ENCODE results near the gene BMPR1B. TPM values are rescaled to one million over a fixed set of nuclear protein-coding genes. Genes with fewer than 3 reads are reported as not detected.

BMPR1B gene
- total and polyA plus RNA-seq, 2 of the 8 experiments (the other 6 are each of a cell fraction or from before 2014, with no cell fraction given) = 0.14 to 1.1 TPM

GRCh38 chr4:94831607-94832006 lies 73.9 kb downstream of the BMPR1B start:
- H3K4ac ChIP-seq (replicated peaks; ENCODE audit: insufficient read length, low read depth, low read length) = no peak overlapping the region
- H4K8ac ChIP-seq (ENCODE audit: extremely low read depth, insufficient read depth, low read length) = no peak overlapping the region
- H3K4me2 ChIP-seq (ENCODE audit: insufficient read depth in 1 of 2, low read depth in 2 of 2, low read length in 2 of 2) = no peak overlapping the region
- no peak overlapping the region for H2BK15ac ChIP-seq (ENCODE audit: low read length)
- H3K27ac ChIP-seq (ENCODE audit: low read depth, low read length) = no peak overlapping the region
- H2AK5ac ChIP-seq (ENCODE audit: low read depth, low read length) = no peak overlapping the region
- H4K20me1 ChIP-seq (replicated peaks in 1 of 2; ENCODE audit: control insufficient read depth in 1 of 2, insufficient read depth in 2 of 2, low read length in 2 of 2) = no peaks in the 10 kb centered on the region
- no peaks in the 10 kb centered on the region for H3K4me1 ChIP-seq (replicated peaks in 1 of 4; ENCODE audit: control insufficient read depth in 3 of 4, insufficient read depth in 4 of 4, low read length in 3 of 4)
- H3K18ac ChIP-seq (ENCODE audit: extremely low read depth, low read length) = no peak overlapping the region
- H3K79me1 ChIP-seq (ENCODE audit: low read depth, low read length) = no peaks in the 10 kb centered on the region
- ChIA-PET CTCF (ENCODE audit: partially characterized antibody) (interaction anchor here (0.6 to 1.4 kb wide), 4 partner anchors 10 to 383 kb away, joined by 3 to 4 read pairs (median 3); no protein-coding TSS in a partner anchor), POLR2A (ENCODE audit: partially characterized antibody) (no interaction called here)
- H3K79me2 ChIP-seq (ENCODE audit: control insufficient read depth in 1 of 2, insufficient read depth in 2 of 2, low read length in 2 of 2) = no peaks in the 10 kb centered on the region
- no peak overlapping the region for H2BK12ac ChIP-seq (ENCODE audit: low read depth, low read length)
- FAIRE-seq = no peak
- no peak for DNase-seq (ENCODE audit: low read depth in 1 of 2, low spot score in 2 of 2)
- no peaks in the 10 kb centered on the region; a peak in 1 of 8 replicates for H3K36me3 ChIP-seq (ENCODE audit: control insufficient read depth in 2 of 4, insufficient read depth in 4 of 4, low read length in 3 of 4)
- H4K5ac ChIP-seq (ENCODE audit: insufficient read length, low read depth, low read length) = no peak overlapping the region
- 77% methylated on average over 2 of the region's 2 CpGs; no CpG with 5 or more reads in 1 of the 2 experiments for WGBS, 2 experiments (ENCODE audit: extremely low coverage in 1 of 2, insufficient coverage in 1 of 2, insufficient read length in 1 of 2, insufficient replicate concordance in 2 of 2, low coverage in 1 of 2, low lambda C conversion rate in 2 of 2, missing lambda C conversion rate in 1 of 2)
- H3K4me3 ChIP-seq (ENCODE audit: extremely low read depth in 1 of 4, insufficient read depth in 2 of 4, low read depth in 3 of 4, low read length in 4 of 4) = no peak overlapping the region
- no peak overlapping the region for H2BK20ac ChIP-seq (ENCODE audit: low read length)
- H3K9me3 ChIP-seq (ENCODE audit: insufficient read depth in 2 of 2, low read depth in 1 of 2, low read length in 1 of 2) = no peaks in the 10 kb centered on the region
- H2BK120ac ChIP-seq (replicated peaks; ENCODE audit: low read depth, low read length) = no peak overlapping the region
- no peaks in the 10 kb centered on the region for H3K23me2 ChIP-seq (ENCODE audit: low read depth, low read length)
- H3K27me3 ChIP-seq (replicated peaks in 1 of 4; ENCODE audit: control insufficient read depth in 3 of 4, extremely low read depth in 1 of 4, insufficient read depth in 3 of 4, low read length in 3 of 4) = no peaks in the 10 kb centered on the region
- no peak overlapping the region for H3K9ac ChIP-seq (replicated peaks in 1 of 4; ENCODE audit: extremely low read depth in 1 of 4, low read depth in 3 of 4, low read length in 3 of 4)
- H3K56ac ChIP-seq (replicated peaks; ENCODE audit: insufficient read length, low read depth, low read length) = no peak overlapping the region
- TF ChIP-seq MAFK (IDR thresholded peaks at IDR 0.05; ENCODE audit: low read depth, low read length) = no peak
- TF ChIP-seq ZNF274 (IDR thresholded peaks at IDR 0.05; ENCODE audit: borderline replicate concordance, extremely low read depth, low read length) = no peak
- TF ChIP-seq CTCF (IDR thresholded peaks at IDR 0.05; ENCODE audit: control extremely low read depth in 1 of 3, insufficient read depth in 1 of 3, low read depth in 1 of 3, low read length in 3 of 3) = no peak
- TF ChIP-seq, protein P1, sequence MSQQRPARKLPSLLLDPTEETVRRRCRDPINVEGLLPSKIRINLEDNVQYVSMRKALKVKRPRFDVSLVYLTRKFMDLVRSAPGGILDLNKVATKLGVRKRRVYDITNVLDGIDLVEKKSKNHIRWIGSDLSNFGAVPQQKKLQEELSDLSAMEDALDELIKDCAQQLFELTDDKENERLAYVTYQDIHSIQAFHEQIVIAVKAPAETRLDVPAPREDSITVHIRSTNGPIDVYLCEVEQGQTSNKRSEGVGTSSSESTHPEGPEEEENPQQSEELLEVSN (IDR thresholded peaks at IDR 0.05) = no peak
- TF ChIP-seq RAD21 (IDR thresholded peaks at IDR 0.05 in 1 of 2, conservative IDR thresholded peaks at IDR 0.05 in 1 of 2; ENCODE audit: low read depth in 2 of 2, low read length in 2 of 2) = no peak
- no peak overlapping the region for H2AFZ ChIP-seq (ENCODE audit: low read length)
- no peak overlapping the region for H2BK5ac ChIP-seq (ENCODE audit: low read depth, low read length)
- H4K91ac ChIP-seq (replicated peaks; ENCODE audit: insufficient read length, low read length) = no peak overlapping the region
- H3K14ac ChIP-seq (ENCODE audit: insufficient read length) = no peak overlapping the region
- no peak overlapping the region for H3K23ac ChIP-seq (ENCODE audit: insufficient read length)

Data from H1 (cell line).